Gastrocnemius medialis (tissue), 4 donors: ENCODE data around the gene CREBL2. TPM values are rescaled to one million over a fixed set of nuclear protein-coding genes. Genes with fewer than 3 reads are reported as not detected.

Experiments used
- ATAC-seq, 2 donors: fragments of 150-250 bp; one replicate each; pipeline ENCODE4 v1.9.1; 2016
- DNase-seq, 2 donors: peaks; one replicate each; pipeline ENCODE4 v3.0.0-alpha.2; 2019
- H3K27ac ChIP-seq, 4 donors: fragments of 200-600 bp; sonication (generic); 1 replicate in 1 of 4; 2 replicates in 3 of 4; pipeline ENCODE4 v1.5.1; 2016 to 2018; ENCODE audit warnings: mild to moderate bottlenecking in 2 of 4, moderate library complexity in 1 of 4
- H3K27me3 ChIP-seq, 3 donors: fragments of 200-600 bp; sonication (generic) in 2 of 3; 1 replicate in 1 of 3; 2 replicates in 2 of 3; pipeline versions ENCODE4 v1.5.1 to v1.6.0; 2016 to 2019; ENCODE audit warnings: mild to moderate bottlenecking in 1 of 3, moderate library complexity in 1 of 3
- H3K36me3 ChIP-seq, 2 donors: fragments of 200-600 bp; sonication (generic) in 1 of 2; one replicate each; pipeline ENCODE4 v1.5.1; 2017 to 2018
- H3K4me1 ChIP-seq, 2 donors: fragments of 200-600 bp; sonication (generic) in 1 of 2; one replicate each; pipeline ENCODE4 v1.5.1; 2016 to 2017; ENCODE audit warnings: mild to moderate bottlenecking in 2 of 2
- H3K4me3 ChIP-seq, 4 donors: fragments of 200-600 bp; sonication (generic) in 3 of 4; 1 replicate in 1 of 4; 2 replicates in 3 of 4; pipeline ENCODE4 v1.5.1; 2016 to 2019; ENCODE audit warnings: mild to moderate bottlenecking in 2 of 4
- H3K9me3 ChIP-seq, 3 donors: fragments of 200-600 bp; sonication (generic) in 2 of 3; 1 replicate in 1 of 3; 2 replicates in 2 of 3; pipeline ENCODE4 v1.5.1; 2016 to 2019
- CTCF ChIP-seq, 5 experiments: fragments of 450-650 bp in 3 of 5; fragments of 200-600 bp in 2 of 5; sonication (generic) in 2 of 5; IDR thresholded peaks in 4 of 5; conservative IDR thresholded peaks in 1 of 5; 1 replicate in 4 of 5; 2 replicates in 1 of 5; pipeline ENCODE4 v1.5.1; 2016 to 2019; ENCODE audit warnings: antibody characterized with exemption in 5 of 5, mild to moderate bottlenecking in 3 of 5, moderate library complexity in 3 of 5
- POLR2A ChIP-seq, 2 donors: fragments of 450-650 bp; IDR thresholded peaks; one replicate each; pipeline ENCODE4 v1.6.1; 2017; ENCODE audit warnings: antibody characterized with exemption in 2 of 2, mild to moderate bottlenecking in 2 of 2, moderate library complexity in 2 of 2
- in situ Hi-C, 4 donors: fragments of 200-750 bp; cut with MboI; loops; one replicate each; pipeline versions ENCODE4 v1.15.0 to v1.8.0; 2017; ENCODE audit warnings: low sequenced_read_pairs in 4 of 4
- intact Hi-C: fragments of 100-400 bp; cut with DNase I; formaldehyde crosslinking; loops from one replicate; pipeline ENCODE4 v1.15.1; 2023; ENCODE audit warnings: low total_unique reads
- total RNA-seq, 4 donors: library from RNA; depleted of rRNA; stranded (reverse); fragments of >200 nt; gene quantifications; one replicate each; pipeline versions ENCODE4 v1.1.0 to v1.2.3, GENCODE V29; 2016

Gene CREBL2
- total RNA-seq, 4 donors from 2014 or later = 6.3 to 13.6 (median 10.3) TPM

- no peak for TF ChIP-seq POLR2A (IDR thresholded peaks at IDR 0.05)
- TF ChIP-seq CTCF (IDR thresholded peaks at IDR 0.05 in 4 of 5, conservative IDR thresholded peaks at IDR 0.05 in 1 of 5) = no peak
- Histone ChIP-seq H3K9me3 (no peaks in the 10 kb centered on the region), H3K36me3 (no peaks in the 10 kb centered on the region), H3K27me3 (no peaks in the 10 kb centered on the region), H3K4me3 (no peak overlapping the region), H3K4me1 (no peaks in the 10 kb centered on the region), H3K27ac (no peak overlapping the region)
- in situ Hi-C loops = no loop called here
- intact Hi-C loops = no loop called here
- DNase-seq = no peak
- ATAC-seq = no peak
Measured at GRCh38 chr12:12663644-12664294, 52.1 kb downstream of the CREBL2 start.

- in situ Hi-C loops = no loop called here
- TF ChIP-seq POLR2A (IDR thresholded peaks at IDR 0.05) (no peak), CTCF (IDR thresholded peaks at IDR 0.05 in 4 of 5, conservative IDR thresholded peaks at IDR 0.05 in 1 of 5) (no peak)
- ATAC-seq (no peak), DNase-seq (no peak)
- intact Hi-C loops = no loop called here
- Histone ChIP-seq H3K27me3 (no peaks in the 10 kb centered on the region), H3K36me3 (no peaks in the 10 kb centered on the region), H3K4me3 (no peak overlapping the region), H3K4me1 (no peaks in the 10 kb centered on the region), H3K9me3 (no peaks in the 10 kb centered on the region), H3K27ac (no peak overlapping the region)
Measured at GRCh38 chr12:12665194-12665593, 53.5 kb downstream of the CREBL2 start.

- intact Hi-C loops = no loop called here
- no peak overlapping the region for H3K27ac ChIP-seq
Measured at GRCh38 chr12:12668005-12668404, 56.3 kb downstream of the CREBL2 start.

GRCh38 chr12:12669020-12669419, 57.3 kb downstream of the CREBL2 start:
- intact Hi-C loops = no loop called here
- H3K4me1 ChIP-seq = no peaks in the 10 kb centered on the region
- in situ Hi-C loops = no loop called here
- H3K4me3 ChIP-seq = no peak overlapping the region
- no peaks in the 10 kb centered on the region for H3K27me3 ChIP-seq
- H3K9me3 ChIP-seq = no peaks in the 10 kb centered on the region
- ATAC-seq = no peak
- no peak for DNase-seq
- H3K36me3 ChIP-seq = no peaks in the 10 kb centered on the region
- TF ChIP-seq POLR2A (IDR thresholded peaks at IDR 0.05) (no peak), CTCF (IDR thresholded peaks at IDR 0.05 in 4 of 5, conservative IDR thresholded peaks at IDR 0.05 in 1 of 5) (no peak)
- H3K27ac ChIP-seq = no peak overlapping the region

More at GRCh38 chr12:12668005-12668404, 56.3 kb downstream of the CREBL2 start:
- Histone ChIP-seq H3K9me3 (no peaks in the 10 kb centered on the region), H3K27me3 (no peaks in the 10 kb centered on the region), H3K36me3 (no peaks in the 10 kb centered on the region), H3K4me1 (no peaks in the 10 kb centered on the region), H3K4me3 (no peak overlapping the region)
- DNase-seq (no peak), ATAC-seq (no peak)
- TF ChIP-seq POLR2A (IDR thresholded peaks at IDR 0.05) = no peak
- TF ChIP-seq CTCF (IDR thresholded peaks at IDR 0.05 in 4 of 5, conservative IDR thresholded peaks at IDR 0.05 in 1 of 5) = no peak
- in situ Hi-C loops = no loop called here
